ENCODE results near the gene TNXB.
"Not testable (repeated sequence)": the region's sequence is repeated elsewhere in the genome, so short reads cannot be mapped to it uniquely, and the experiment has no call there.

TNXB gene

GRCh38 chr6:32041050-32041321, 68.2 kb downstream of the TNXB start:
- DNase-seq = not testable (repeated sequence)

- DNase-seq = not testable (repeated sequence)
These were observed 68.7 kb downstream of the TNXB start for GRCh38 chr6:32040299-32041049.

- not testable (repeated sequence) for DNase-seq
These were observed 69.5 kb downstream of the TNXB start for GRCh38 chr6:32039321-32040274.

GRCh38 chr6:32038878-32039277, 70.3 kb downstream of the TNXB start:
- DNase-seq = not testable (repeated sequence)

GRCh38 chr6:32037598-32038524, 71.3 kb downstream of the TNXB start, which contains the start of gene CYP21A2:
Gene CYP21A2 (plus strand): TSS chr6:32038415. CDS start chr6:32038423, 8 bp downstream.
- not testable (repeated sequence) for DNase-seq

- not testable (repeated sequence) for DNase-seq
These were observed 72.0 kb downstream of the TNXB start for GRCh38 chr6:32037136-32037535.

- not testable (repeated sequence) for DNase-seq
These were observed 73.7 kb downstream of the TNXB start for GRCh38 chr6:32035283-32036013.

- not testable (repeated sequence) for DNase-seq
These were observed 79.6 kb downstream of the TNXB start for GRCh38 chr6:32029553-32029952.

- DNase-seq = not testable (repeated sequence)
These were observed 80.5 kb downstream of the TNXB start for GRCh38 chr6:32028631-32029030.

GRCh38 chr6:32022100-32022499, 87.0 kb downstream of the TNXB start:
- DNase-seq = not testable (repeated sequence)

GRCh38 chr6:32014547-32014946, 94.6 kb downstream of the TNXB start, which contains the start of gene C4B:
Gene C4B (plus strand): TSS chr6:32014795. CDS start chr6:32014846, 51 bp downstream.
- DNase-seq = not testable (repeated sequence)

GRCh38 chr6:32013738-32014137, 95.4 kb downstream of the TNXB start:
- not testable (repeated sequence) for DNase-seq

GRCh38 chr6:32012941-32013617, 96.1 kb downstream of the TNXB start:
- DNase-seq = peak in 2 of 58 donors; percentile 13 to 21

GRCh38 chr6:32010856-32011530, 98.1 kb downstream of the TNXB start:
- not testable (repeated sequence) for DNase-seq

- not testable (repeated sequence) for DNase-seq
These were observed 99.6 kb downstream of the TNXB start for GRCh38 chr6:32009537-32009936.

- not testable (repeated sequence) for DNase-seq
These were observed 100.5 kb downstream of the TNXB start for GRCh38 chr6:32008616-32009015.

- DNase-seq = not testable (repeated sequence)
These were observed 101.1 kb downstream of the TNXB start for GRCh38 chr6:32008037-32008436.

GRCh38 chr6:32007086-32007485, 102.1 kb downstream of the TNXB start:
- DNase-seq = not testable (repeated sequence)

GRCh38 chr6:32005991-32006529, 103.1 kb downstream of the TNXB start:
- not testable (repeated sequence) for DNase-seq
